Parathyroid adenoma (tissue), 2 donors: Measurements from ENCODE around the gene PALLD.

Experiments
- H2AFZ ChIP-seq: fragments of 300-600 bp; sonication (generic); one replicate; pipeline ENCODE4 v1.7.0; 2017; ENCODE audit warnings: antibody characterized with exemption, mild to moderate bottlenecking
- H3K27ac ChIP-seq: fragments of 300-600 bp; sonication (generic); one replicate; pipeline ENCODE4 v1.7.0; 2017
- H3K27me3 ChIP-seq: fragments of 300-600 bp; sonication (generic); one replicate; pipeline ENCODE4 v1.7.0; 2017; ENCODE audit warnings: low read length; ENCODE audit not compliant: control insufficient read depth, insufficient read depth
- H3K36me3 ChIP-seq: fragments of 300-600 bp; sonication (generic); one replicate; pipeline ENCODE4 v1.7.0; 2017; ENCODE audit warnings: low read length; ENCODE audit not compliant: control insufficient read depth, insufficient read depth
- H3K4me1 ChIP-seq: fragments of 300-600 bp; sonication (generic); one replicate; pipeline ENCODE4 v1.7.0; 2017; ENCODE audit warnings: control low read depth
- H3K4me2 ChIP-seq: fragments of 300-600 bp; sonication (generic); one replicate; pipeline ENCODE4 v1.7.0; 2017; ENCODE audit warnings: low read length
- H3K4me3 ChIP-seq: fragments of 300-600 bp; sonication (generic); one replicate; pipeline ENCODE4 v1.7.0; 2017; ENCODE audit warnings: low read depth, low read length
- H3K79me2 ChIP-seq: fragments of 300-600 bp; sonication (generic); one replicate; pipeline ENCODE4 v1.7.0; 2017; ENCODE audit warnings: control low read depth
- H3K9ac ChIP-seq: fragments of 300-600 bp; sonication (generic); one replicate; pipeline ENCODE4 v1.7.0; 2017; ENCODE audit warnings: mild to moderate bottlenecking
- H3K9me3 ChIP-seq: fragments of 300-600 bp; sonication (generic); one replicate; pipeline ENCODE4 v1.7.0; 2017; ENCODE audit warnings: low read length; ENCODE audit not compliant: control insufficient read depth
- TF ChIP-seq, protein P1 (sequence below): fragments of 300-600 bp; sonication (generic); IDR thresholded peaks from one replicate; pipeline ENCODE4 v1.7.0; 2017; ENCODE audit warnings: antibody characterized with exemption, mild to moderate bottlenecking
- donor health status: primary hyperparathyroidism.

The PALLD gene

DNA sequence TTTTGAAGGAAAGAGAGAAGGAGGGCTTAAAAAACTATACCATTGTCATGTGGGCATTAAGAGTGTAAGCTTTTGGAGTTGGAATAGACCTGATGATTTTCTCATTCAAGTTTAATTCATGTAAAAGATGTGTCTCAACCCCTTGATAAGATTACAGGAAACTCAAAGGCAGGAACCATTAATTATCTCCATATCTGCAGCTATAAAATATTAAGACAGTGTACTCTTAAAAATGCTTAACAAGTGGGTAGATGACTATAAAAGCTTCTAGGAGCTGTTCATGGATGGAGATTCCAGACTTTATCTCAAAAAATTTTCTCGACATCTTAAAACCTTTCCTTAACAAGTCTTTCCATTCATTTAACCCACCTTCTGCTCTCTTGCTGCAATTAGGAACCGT is 208.3 kb downstream of the PALLD start:
- Histone ChIP-seq H3K79me2 (no peaks in the 10 kb centered on the region), H3K36me3 (no peaks in the 10 kb centered on the region), H3K9ac (no peak overlapping the region), H3K4me3 (no peak overlapping the region), H3K4me1 (no peaks in the 10 kb centered on the region), H2AFZ (no peak overlapping the region), H3K27ac (no peak overlapping the region), H3K4me2 (no peak overlapping the region), H3K9me3 (no peaks in the 10 kb centered on the region), H3K27me3 (no peaks in the 10 kb centered on the region)
- TF ChIP-seq, protein P1, sequence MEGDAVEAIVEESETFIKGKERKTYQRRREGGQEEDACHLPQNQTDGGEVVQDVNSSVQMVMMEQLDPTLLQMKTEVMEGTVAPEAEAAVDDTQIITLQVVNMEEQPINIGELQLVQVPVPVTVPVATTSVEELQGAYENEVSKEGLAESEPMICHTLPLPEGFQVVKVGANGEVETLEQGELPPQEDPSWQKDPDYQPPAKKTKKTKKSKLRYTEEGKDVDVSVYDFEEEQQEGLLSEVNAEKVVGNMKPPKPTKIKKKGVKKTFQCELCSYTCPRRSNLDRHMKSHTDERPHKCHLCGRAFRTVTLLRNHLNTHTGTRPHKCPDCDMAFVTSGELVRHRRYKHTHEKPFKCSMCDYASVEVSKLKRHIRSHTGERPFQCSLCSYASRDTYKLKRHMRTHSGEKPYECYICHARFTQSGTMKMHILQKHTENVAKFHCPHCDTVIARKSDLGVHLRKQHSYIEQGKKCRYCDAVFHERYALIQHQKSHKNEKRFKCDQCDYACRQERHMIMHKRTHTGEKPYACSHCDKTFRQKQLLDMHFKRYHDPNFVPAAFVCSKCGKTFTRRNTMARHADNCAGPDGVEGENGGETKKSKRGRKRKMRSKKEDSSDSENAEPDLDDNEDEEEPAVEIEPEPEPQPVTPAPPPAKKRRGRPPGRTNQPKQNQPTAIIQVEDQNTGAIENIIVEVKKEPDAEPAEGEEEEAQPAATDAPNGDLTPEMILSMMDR: no peak

- TF ChIP-seq, protein P1: no peak
- Histone ChIP-seq H3K27me3 (no peaks in the 10 kb centered on the region), H3K4me3 (no peak overlapping the region), H3K27ac (no peak overlapping the region), H3K79me2 (peaks cover 3% of the 10 kb centered on the region), H3K36me3 (no peaks in the 10 kb centered on the region), H2AFZ (no peak overlapping the region), H3K9ac (no peak overlapping the region), H3K4me2 (no peak overlapping the region), H3K4me1 (no peaks in the 10 kb centered on the region), H3K9me3 (no peaks in the 10 kb centered on the region)
These were observed 210.4 kb downstream of the PALLD start for GRCh38 chr4:168707205-168707604.

GRCh38 chr4:168708108-168708507 is 211.3 kb downstream of the PALLD start:
- Histone ChIP-seq H3K27ac (no peak overlapping the region), H3K9ac (no peak overlapping the region), H3K36me3 (no peaks in the 10 kb centered on the region), H3K4me1 (no peaks in the 10 kb centered on the region), H3K9me3 (no peaks in the 10 kb centered on the region), H3K79me2 (peaks cover 3% of the 10 kb centered on the region), H2AFZ (no peak overlapping the region), H3K27me3 (no peaks in the 10 kb centered on the region), H3K4me2 (no peak overlapping the region), H3K4me3 (no peak overlapping the region)
- TF ChIP-seq, protein P1: no peak

DNA sequence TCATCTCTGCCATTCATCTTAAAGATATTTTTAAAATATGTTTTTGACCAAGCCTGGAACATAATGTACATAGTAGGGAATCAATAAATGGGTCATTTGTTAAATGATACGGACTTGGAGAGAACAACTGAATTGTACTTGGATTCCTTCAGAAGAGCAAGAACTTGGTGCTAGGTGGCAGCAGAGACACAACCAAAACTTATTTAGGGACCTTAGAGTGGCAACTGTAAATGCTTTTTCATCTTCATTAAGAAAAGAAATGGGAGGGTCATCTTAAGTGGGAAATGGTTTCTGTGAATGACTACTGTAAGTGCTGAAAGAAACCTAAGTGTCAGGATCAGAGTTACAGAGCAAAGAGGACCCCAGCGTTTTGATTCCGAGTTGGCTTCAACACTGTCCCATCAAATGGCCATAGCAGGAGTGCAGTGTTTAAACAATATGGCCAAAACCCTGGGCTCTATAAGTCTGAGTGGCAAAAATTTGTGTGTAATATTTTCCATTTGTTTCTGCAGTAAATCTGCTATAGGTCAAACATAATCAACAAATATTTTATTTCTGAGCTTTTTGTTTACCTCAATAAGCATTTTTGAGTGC is 213.6 kb downstream of the PALLD start:
- TF ChIP-seq, protein P1: peak; percentile 57

More for the DNA sequence above, 213.6 kb downstream of the PALLD start:
- no peak overlapping the region for H3K4me2 ChIP-seq
- H3K9ac ChIP-seq: no peak overlapping the region
- no peaks in the 10 kb centered on the region for H3K4me1 ChIP-seq
- no peaks in the 10 kb centered on the region for H3K9me3 ChIP-seq
- no peaks in the 10 kb centered on the region for H3K36me3 ChIP-seq
- no peak overlapping the region for H3K4me3 ChIP-seq
- peaks cover 3% of the 10 kb centered on the region for H3K79me2 ChIP-seq
- no peak overlapping the region for H3K27ac ChIP-seq
- H3K27me3 ChIP-seq: no peaks in the 10 kb centered on the region
- H2AFZ ChIP-seq: no peak overlapping the region
